Activated CD8-positive, alpha-beta memory T cell treated with anti-CD3 and anti-CD28 coated beads, Interleukin-2, amount 50 U/mL, for 4 hours (primary cell): ENCODE results near the gene PCDHGA7.
"Not testable (repeated sequence)": the region's sequence is repeated elsewhere in the genome, so short reads cannot be mapped to it uniquely, and the experiment has no call there.

Experiments used
- DNase-seq: peaks from one replicate; pipeline ENCODE4 v3.0.0-alpha.2; 2020

PCDHGA7 gene

GRCh38 chr5:141382469-141383294 lies at the start of gene PCDHGA7:
Gene PCDHGA7, plus strand, starts transcription at chr5:141382742. Its CDS starts 158 bp downstream, at chr5:141382900.
- DNase-seq, result no peak

GRCh38 chr5:141338538-141339306 lies 43.8 kb upstream of the PCDHGA7 start, which contains the start of gene PCDHGA2:
Gene PCDHGA2, plus strand, starts transcription at chr5:141338760.
- DNase-seq, result no peak

- not testable (repeated sequence) for DNase-seq
These were observed 41.7 kb upstream of the PCDHGA7 start for GRCh38 chr5:141340781-141341354.

GRCh38 chr5:141342773-141343172 lies 39.8 kb upstream of the PCDHGA7 start:
- no peak for DNase-seq

- no peak for DNase-seq
These were observed 39.1 kb upstream of the PCDHGA7 start, which contains the start of gene PCDHGA3 for GRCh38 chr5:141343242-141343952. Gene PCDHGA3, plus strand, starts transcription at chr5:141343829. Its CDS starts 205 bp downstream, at chr5:141344034.

GRCh38 chr5:141343953-141344463 lies 38.5 kb upstream of the PCDHGA7 start:
- DNase-seq, result no peak

- DNase-seq, result no peak
These were observed 37.2 kb upstream of the PCDHGA7 start for GRCh38 chr5:141345327-141345726.

GRCh38 chr5:141346017-141346416 lies 36.5 kb upstream of the PCDHGA7 start:
- not testable (repeated sequence) for DNase-seq

- no peak for DNase-seq
These were observed 32.5 kb upstream of the PCDHGA7 start, which contains the start of gene PCDHGB1 for GRCh38 chr5:141349917-141350619. Gene PCDHGB1, plus strand, starts transcription at chr5:141350099. Its CDS starts 162 bp downstream, at chr5:141350261.

- no peak for DNase-seq
These were observed 31.0 kb upstream of the PCDHGA7 start for GRCh38 chr5:141351591-141351990.

GRCh38 chr5:141354900-141355469 lies 27.6 kb upstream of the PCDHGA7 start, which contains the start of gene PCDHGA4:
Gene PCDHGA4, plus strand, starts transcription at chr5:141355021. Its CDS starts 87 bp downstream, at chr5:141355108.
- DNase-seq, result no peak

GRCh38 chr5:141355641-141356040 lies 26.9 kb upstream of the PCDHGA7 start:
- DNase-seq, result no peak

GRCh38 chr5:141356133-141356532 lies 26.4 kb upstream of the PCDHGA7 start:
- DNase-seq, result no peak

GRCh38 chr5:141356950-141357349 lies 25.6 kb upstream of the PCDHGA7 start:
- no peak for DNase-seq

- no peak for DNase-seq
These were observed 22.6 kb upstream of the PCDHGA7 start, which contains the start of gene PCDHGB2 for GRCh38 chr5:141359790-141360426. Gene PCDHGB2, plus strand, starts transcription at chr5:141359994. Its CDS starts 142 bp downstream, at chr5:141360136.

GRCh38 chr5:141360685-141361084 lies 21.9 kb upstream of the PCDHGA7 start:
- no peak for DNase-seq

GRCh38 chr5:141362719-141363118 lies 19.8 kb upstream of the PCDHGA7 start:
- no peak for DNase-seq

GRCh38 chr5:141363952-141364660 lies 18.4 kb upstream of the PCDHGA7 start, which contains the start of gene PCDHGA5:
Gene PCDHGA5, plus strand, starts transcription at chr5:141364162. Its CDS starts 169 bp downstream, at chr5:141364331.
- DNase-seq, result no peak

- no peak for DNase-seq
These were observed 16.3 kb upstream of the PCDHGA7 start for GRCh38 chr5:141366016-141366896.
